SK-N-SH (cell line): ENCODE data around the gene MSANTD3. TPM values are rescaled to one million over a fixed set of nuclear protein-coding genes. Genes with fewer than 3 reads are reported as not detected.

Experiments
- CTCF ChIA-PET: fragments of 300-600, 350-600 bp; formaldehyde crosslinking; extraction: SDS; loops from one replicate; lab custom pipeline; 2021; lab: Yijun Ruan, JAX
- POLR2A ChIA-PET: fragments of 350-600 bp; sonication (Branson Sonifier 250); formaldehyde crosslinking; extraction: SDS; loops from one replicate; lab custom pipeline; 2020; ENCODE audit warnings: antibody characterized with exemption, inconsistent platforms; lab: Yijun Ruan, JAX
- DNase-seq: peaks from one replicate; pipeline ENCODE4 v3.0.0; 2012
- H2AFZ ChIP-seq: fragments of 200-600 bp; sonication (generic); 2 replicates; pipeline ENCODE4 v1.8.1; 2016; ENCODE audit warnings: antibody characterized with exemption, mild to moderate bottlenecking, low read depth
- H3F3A ChIP-seq: fragments of 200-600 bp; sonication (generic); replicated peaks from 2 replicates; pipeline ENCODE3; 2016; ENCODE audit warnings: antibody characterized with exemption, mild to moderate bottlenecking; ENCODE audit not compliant: insufficient read depth
- H3K27ac ChIP-seq, 2 experiments: fragments of 200-500 bp in 1 of 2; fragments of 200-600 bp in 1 of 2; sonication (Bioruptor generic) in 1 of 2; sonication (generic), shearing (Covaris generic) in 1 of 2; 2 replicates each; pipeline versions ENCODE4 v1.5.1 to v1.6.1; 2014 to 2016; ENCODE audit warnings: low read depth in 2 of 2, inconsistent platforms in 1 of 2, low read length in 1 of 2, mild to moderate bottlenecking in 1 of 2, mixed read lengths in 1 of 2
- H3K27me3 ChIP-seq: fragments of 200-600 bp; sonication (generic), shearing (Covaris generic); 2 replicates; pipeline ENCODE4 v1.6.1; 2016; ENCODE audit warnings: mixed run types; ENCODE audit not compliant: insufficient read depth
- H3K36me3 ChIP-seq, 2 experiments: fragments of 200-500 bp in 1 of 2; fragments of 200-600 bp in 1 of 2; sonication (Bioruptor generic) in 1 of 2; sonication (generic) in 1 of 2; replicated peaks in 1 of 2; 2 replicates each; pipeline versions ENCODE3 to v1.5.1; 2014 to 2016; ENCODE audit warnings: low read length in 1 of 2, mild to moderate bottlenecking in 1 of 2; ENCODE audit not compliant: insufficient read depth in 2 of 2, control insufficient read depth in 1 of 2
- H3K4me1 ChIP-seq, 2 experiments: fragments of 200-500 bp in 1 of 2; fragments of 200-600 bp in 1 of 2; sonication (Bioruptor generic) in 1 of 2; sonication (generic), shearing (Covaris generic) in 1 of 2; 2 replicates each; pipeline versions ENCODE4 v1.5.1 to v1.6.1; 2014 to 2016; ENCODE audit warnings: low read depth in 1 of 2, low read length in 1 of 2, mixed run types in 1 of 2; ENCODE audit not compliant: insufficient read depth in 2 of 2, control insufficient read depth in 1 of 2
- H3K4me2 ChIP-seq: fragments of 200-600 bp; sonication (generic), shearing (Covaris generic); 2 replicates; pipeline ENCODE4 v1.6.1; 2017; ENCODE audit warnings: mixed run types
- H3K4me3 ChIP-seq, 2 experiments: fragments of 200-500 bp in 1 of 2; fragments of 200-600 bp in 1 of 2; sonication (Bioruptor generic) in 1 of 2; sonication (generic), shearing (Covaris generic) in 1 of 2; 2 replicates each; pipeline versions ENCODE4 v1.5.1 to v1.8.1; 2014 to 2016; ENCODE audit warnings: low read depth in 2 of 2, inconsistent platforms in 1 of 2, low read length in 1 of 2, mild to moderate bottlenecking in 1 of 2, mixed read lengths in 1 of 2, moderate library complexity in 1 of 2
- H3K79me2 ChIP-seq: fragments of 200-600 bp; sonication (generic); 2 replicates; pipeline ENCODE4 v1.8.1; 2017; ENCODE audit warnings: mild to moderate bottlenecking; ENCODE audit not compliant: insufficient read depth
- H3K9ac ChIP-seq: fragments of 200-600 bp; sonication (generic); 2 replicates; pipeline ENCODE4 v1.6.1; 2017; ENCODE audit warnings: mixed run types
- H3K9me2 ChIP-seq: fragments of 200-600 bp; sonication (generic); 2 replicates; pipeline ENCODE4 v1.6.1; 2017; ENCODE audit warnings: mixed run types
- H3K9me3 ChIP-seq: fragments of 200-600 bp; sonication (generic); 2 replicates; pipeline ENCODE4 v1.6.1; 2017; ENCODE audit warnings: mixed run types, mild to moderate bottlenecking, moderate library complexity
- H4K20me1 ChIP-seq: fragments of 200-600 bp; sonication (generic); 2 replicates; pipeline ENCODE4 v1.6.1; 2017; ENCODE audit warnings: mild to moderate bottlenecking, mixed run types; ENCODE audit not compliant: insufficient read depth
- CTCF ChIP-seq: fragments of 200-600 bp; sonication (generic); IDR thresholded peaks from 2 replicates; pipeline ENCODE4 v1.6.1; 2017; ENCODE audit warnings: antibody characterized with exemption, mild to moderate bottlenecking, moderate library complexity
- ELF1 ChIP-seq: IDR thresholded peaks from 2 replicates; pipeline ENCODE4 v1.4.0; 2012
- EP300 ChIP-seq, 2 experiments: IDR thresholded peaks; 2 replicates each; pipeline versions ENCODE4 v1.4.0 to v1.6.1; 2012; ENCODE audit warnings: borderline replicate concordance in 1 of 2, low read depth in 1 of 2, low read length in 1 of 2
- GATA2 ChIP-seq: sonication (generic); formaldehyde crosslinking; IDR thresholded peaks from 2 replicates; pipeline ENCODE4 v1.5.0; 2020; ENCODE audit warnings: mild to moderate bottlenecking, missing genetic modification reagents
- MAX ChIP-seq: IDR thresholded peaks from 2 replicates; pipeline ENCODE4 v1.4.0; 2012; ENCODE audit warnings: low read depth
- MXI1 ChIP-seq: IDR thresholded peaks from 2 replicates; pipeline ENCODE4 v1.6.1; 2012; ENCODE audit warnings: mild to moderate bottlenecking, low read depth, low read length, improper control_type of control experiment
- NFIC ChIP-seq: IDR thresholded peaks from 2 replicates; pipeline ENCODE4 v1.4.0; 2012; ENCODE audit warnings: borderline replicate concordance
- POLR2AphosphoS5 ChIP-seq: IDR thresholded peaks from 2 replicates; pipeline ENCODE4 v1.6.1; 2012; ENCODE audit warnings: low read depth, low read length
- REST ChIP-seq: IDR thresholded peaks from 2 replicates; pipeline ENCODE4 v1.6.1; 2012; ENCODE audit warnings: mild to moderate bottlenecking, low read depth, low read length, moderate library complexity
- RXRA ChIP-seq: IDR thresholded peaks from 2 replicates; pipeline ENCODE4 v1.4.0; 2012; ENCODE audit warnings: low read depth, mild to moderate bottlenecking, borderline replicate concordance
- TEAD4 ChIP-seq: IDR thresholded peaks from 2 replicates; pipeline ENCODE4 v1.4.0; 2012; ENCODE audit warnings: mild to moderate bottlenecking, borderline replicate concordance; ENCODE audit not compliant: insufficient read depth
- USF1 ChIP-seq: IDR thresholded peaks from 2 replicates; pipeline ENCODE4 v1.4.0; 2012; ENCODE audit warnings: low read depth, borderline replicate concordance
- WGBS: methylation state at CpG from one replicate; pipeline ENCODE4 v1.1.6; 2017; ENCODE audit warnings: low lambda C conversion rate; 5-methylcytosine and 5-hydroxymethylcytosine counted together
- polyA plus RNA-seq, 3 experiments: library from polyadenylated mRNA; depleted of rRNA; stranded (reverse); fragments of >200 nt; gene quantifications; 2 replicates each; pipeline ENCODE4 v1.2.3, GENCODE V29; 2012

The MSANTD3 gene
- polyA plus RNA-seq, 1 of the 3 experiments (the other 2 are of a cell fraction): 48.3 TPM

- whole genome bisulfite sequencing: 93% methylated on average over 1 of the region's 1 CpG
- CTCF ChIA-PET: interaction anchor here (0.6 kb wide), 2 partner anchors 1321 to 1346 kb away, joined by 3 read pairs; no protein-coding TSS in a partner anchor
Measured at GRCh38 chr9:100485196-100485595, 58.3 kb downstream of the MSANTD3 start.

GRCh38 chr9:100486479-100487176, 59.7 kb downstream of the MSANTD3 start:
- no peak overlapping the region for H3K9ac ChIP-seq
- peaks cover 6% of the 10 kb centered on the region; the same call in 1 of the 2 replicates for H3K9me3 ChIP-seq
- ChIA-PET CTCF (interaction anchor here (0.7 to 1.1 kb wide), 2 partner anchors 10 to 38 kb away, joined by 3 read pairs; no protein-coding TSS in a partner anchor), POLR2A (interaction anchor here (0.6 kb wide), 1 partner anchor 71 kb away, joined by 3 read pairs; no protein-coding TSS in a partner anchor)
- H2AFZ ChIP-seq: no peak overlapping the region
- H3K79me2 ChIP-seq: peaks cover 27% of the 10 kb centered on the region
- WGBS: 90% methylated on average over 10 of the region's 10 CpGs
- no peak for DNase-seq
- no peak for TF ChIP-seq POLR2AphosphoS5
- no peak for TF ChIP-seq USF1
- no peak for TF ChIP-seq EP300 (IDR thresholded peaks at IDR 0.05; ENCODE audit: borderline replicate concordance in 1 of 2, low read depth in 1 of 2, low read length in 1 of 2)
- no peak for TF ChIP-seq GATA2 (CRISPR knock-in tag)
- no peak for TF ChIP-seq ELF1
- peak; percentile 9; the same call in 1 of the 2 replicates for TF ChIP-seq CTCF
- no peak for TF ChIP-seq MXI1
- TF ChIP-seq TEAD4: no peak
- H3K9me2 ChIP-seq: no peaks in the 10 kb centered on the region
- no peaks in the 10 kb centered on the region for H3K27me3 ChIP-seq
- no peaks in the 10 kb centered on the region for H4K20me1 ChIP-seq
- no peaks in the 10 kb centered on the region for H3K36me3 ChIP-seq
- no peak overlapping the region for H3K4me2 ChIP-seq
- no peak overlapping the region for H3K27ac ChIP-seq
- no peaks in the 10 kb centered on the region for H3F3A ChIP-seq
- peaks cover 2 to 8% of the 10 kb centered on the region in 2 experiments; a peak in 2 of 4 replicates for H3K4me1 ChIP-seq
- H3K4me3 ChIP-seq: no peak overlapping the region

More at GRCh38 chr9:100485196-100485595, 58.3 kb downstream of the MSANTD3 start:
- Histone ChIP-seq H3K4me3 (no peak overlapping the region), H3F3A (no peaks in the 10 kb centered on the region), H3K4me1 (peaks cover 2 to 7% of the 10 kb centered on the region in 2 experiments; a peak in 2 of 4 replicates), H3K9ac (no peak overlapping the region), H2AFZ (no peak overlapping the region), H4K20me1 (no peaks in the 10 kb centered on the region), H3K79me2 (peaks cover 28% of the 10 kb centered on the region), H3K9me3 (peaks cover 6% of the 10 kb centered on the region; the same call in 1 of the 2 replicates), H3K36me3 (no peaks in the 10 kb centered on the region), H3K9me2 (no peaks in the 10 kb centered on the region), H3K27ac (no peak overlapping the region), H3K27me3 (no peaks in the 10 kb centered on the region), H3K4me2 (no peak overlapping the region)
- TF ChIP-seq REST (no peak), MAX (no peak), NFIC (no peak), RXRA (no peak)
- no peak for DNase-seq
- POLR2A ChIA-PET: interaction anchor here (0.7 kb wide), 1 partner anchor 18 kb away, joined by 3 read pairs; no protein-coding TSS in a partner anchor
